GM12891 (cell line): ENCODE measurements around the gene PBRM1.

Experiments used
- POLR2A ChIP-seq: IDR thresholded peaks from 2 replicates; pipeline ENCODE4 v1.6.1; 2011; ENCODE audit warnings: low read depth, low read length, control low read depth
- POLR2AphosphoS5 ChIP-seq: IDR thresholded peaks from 2 replicates; pipeline ENCODE4 v1.6.1; 2011; ENCODE audit warnings: low read depth, low read length, control low read depth
- POU2F2 ChIP-seq: IDR thresholded peaks from 2 replicates; pipeline ENCODE4 v1.6.1; 2011; ENCODE audit warnings: low read depth, mild to moderate bottlenecking, control low read depth, low read length, moderate library complexity

DNA sequence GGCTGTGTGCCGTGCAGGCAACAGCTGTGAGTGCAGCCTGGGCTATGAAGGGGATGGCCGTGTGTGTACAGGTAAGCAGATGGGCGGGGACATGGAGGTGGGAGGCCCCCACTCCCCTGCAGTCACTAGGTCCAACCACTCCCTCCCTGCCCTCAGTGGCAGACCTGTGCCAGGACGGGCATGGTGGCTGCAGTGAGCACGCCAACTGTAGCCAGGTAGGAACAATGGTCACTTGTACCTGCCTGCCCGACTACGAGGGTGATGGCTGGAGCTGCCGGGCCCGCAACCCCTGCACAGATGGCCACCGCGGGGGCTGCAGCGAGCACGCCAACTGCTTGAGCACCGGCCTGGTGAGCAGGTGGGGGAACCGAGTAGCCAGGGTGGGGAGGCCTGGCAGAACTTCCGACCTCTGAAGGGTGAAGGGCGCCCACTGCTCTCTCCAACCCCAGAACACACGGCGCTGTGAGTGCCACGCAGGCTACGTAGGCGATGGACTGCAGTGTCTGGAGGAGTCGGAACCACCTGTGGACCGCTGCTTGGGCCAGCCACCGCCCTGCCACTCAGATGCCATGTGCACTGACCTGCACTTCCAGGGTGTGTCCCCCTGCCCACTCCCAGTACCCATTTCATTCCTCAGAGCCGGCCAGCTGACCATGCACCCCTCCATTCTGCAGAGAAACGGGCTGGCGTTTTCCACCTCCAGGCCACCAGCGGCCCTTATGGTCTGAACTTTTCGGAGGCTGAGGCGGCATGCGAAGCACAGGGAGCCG, 163.6 kb downstream of the PBRM1 start:
- TF ChIP-seq POLR2A (no peak), POLR2AphosphoS5 (no peak), POU2F2 (no peak)
